ENCODE data around the gene LRIG1.

LRIG1 gene

DNA sequence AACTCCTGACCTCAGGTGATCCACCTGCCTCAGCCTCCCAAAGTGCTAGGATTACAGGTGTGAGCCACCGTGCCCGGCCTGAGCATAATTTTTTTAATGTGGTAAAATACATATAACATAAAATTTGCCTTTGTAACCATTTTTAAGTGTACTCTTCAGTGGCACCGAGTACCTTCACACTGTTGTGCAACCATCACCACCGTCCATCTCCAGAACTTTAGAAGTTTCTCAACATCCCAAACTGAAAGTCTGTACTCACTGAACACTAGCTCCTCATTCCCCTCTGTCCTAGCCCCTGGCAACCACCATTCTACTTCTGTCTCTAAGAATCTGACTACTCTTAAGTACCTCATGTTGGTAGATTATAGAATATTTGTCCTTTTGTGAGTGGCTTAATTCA lies 35.2 kb downstream of the LRIG1 start:
- DNase-seq, result no peak

DNA sequence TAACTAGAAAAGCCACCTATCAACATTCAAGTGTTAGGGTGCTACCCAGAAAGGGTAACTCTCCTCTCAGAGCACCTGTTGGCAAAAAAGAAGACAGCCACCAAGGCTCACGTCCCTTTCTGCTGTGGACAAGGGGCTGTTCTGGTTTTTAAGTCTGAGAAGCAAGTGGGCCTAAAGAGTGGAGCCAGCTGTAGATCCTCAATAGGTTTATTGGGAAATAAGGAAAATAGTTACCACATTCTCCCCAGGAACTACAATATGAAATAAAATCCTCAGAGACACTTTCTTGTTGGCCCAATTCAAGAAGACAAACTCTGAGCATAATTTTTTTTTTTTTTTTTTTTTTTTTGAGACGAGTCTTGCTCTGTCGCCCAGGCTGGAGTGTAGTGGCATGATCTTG lies 35.8 kb downstream of the LRIG1 start:
- no peak for DNase-seq

DNA sequence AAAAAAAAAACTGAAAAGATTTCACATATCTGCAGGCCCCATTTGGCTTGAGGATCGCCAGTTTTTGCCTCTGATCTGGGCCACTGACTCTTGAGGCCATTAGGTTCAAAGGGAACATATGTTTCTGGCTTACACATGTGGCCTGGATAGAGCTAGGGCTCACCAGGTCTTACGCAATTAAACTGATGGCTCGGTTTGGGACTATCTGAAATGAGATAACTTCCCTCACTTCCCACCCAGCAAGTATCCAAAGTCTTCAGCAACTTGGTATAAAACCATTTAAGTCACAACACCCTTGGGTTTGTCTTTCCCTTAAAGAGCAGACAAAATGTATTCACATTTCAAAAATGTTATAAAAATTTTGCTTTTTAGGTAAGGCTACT lies 36.3 kb downstream of the LRIG1 start:
- no peak for DNase-seq

DNA sequence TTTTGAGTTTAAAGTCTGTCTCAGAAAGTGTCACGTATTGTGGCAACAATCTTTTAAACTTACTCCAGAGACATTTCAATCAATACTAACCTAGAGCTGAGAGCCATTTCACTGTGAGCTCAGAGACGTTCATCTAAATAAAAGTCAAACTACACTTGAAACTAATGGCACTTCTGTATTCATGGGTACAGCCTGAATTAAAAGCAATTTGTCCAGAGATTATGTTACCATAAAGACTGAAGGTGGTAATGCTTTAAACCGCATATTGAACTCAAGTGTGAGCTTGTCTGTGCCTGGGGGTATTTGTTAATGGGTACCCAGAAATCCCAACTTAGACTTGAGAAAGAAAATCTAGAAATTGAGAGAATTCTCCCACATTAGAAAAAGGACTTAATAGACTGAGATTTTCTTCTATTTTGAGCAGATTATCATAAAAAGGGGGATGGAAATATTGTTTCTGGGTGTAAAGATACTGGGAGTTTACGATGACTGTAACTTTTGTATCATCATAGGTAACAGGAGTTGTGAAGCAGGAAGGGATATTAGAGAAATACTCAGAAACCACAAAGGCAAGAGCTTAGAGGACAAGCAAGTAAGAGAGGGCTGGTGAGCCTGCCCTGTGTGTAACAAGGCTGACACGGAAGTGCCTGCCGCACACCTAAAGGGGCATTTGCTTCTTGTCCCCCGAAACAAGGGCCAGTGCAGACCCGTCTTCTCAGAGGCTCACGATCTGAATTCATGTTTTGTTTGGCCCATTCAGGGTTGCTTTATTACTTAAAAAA lies 36.9 kb downstream of the LRIG1 start:
- no peak for DNase-seq

DNA sequence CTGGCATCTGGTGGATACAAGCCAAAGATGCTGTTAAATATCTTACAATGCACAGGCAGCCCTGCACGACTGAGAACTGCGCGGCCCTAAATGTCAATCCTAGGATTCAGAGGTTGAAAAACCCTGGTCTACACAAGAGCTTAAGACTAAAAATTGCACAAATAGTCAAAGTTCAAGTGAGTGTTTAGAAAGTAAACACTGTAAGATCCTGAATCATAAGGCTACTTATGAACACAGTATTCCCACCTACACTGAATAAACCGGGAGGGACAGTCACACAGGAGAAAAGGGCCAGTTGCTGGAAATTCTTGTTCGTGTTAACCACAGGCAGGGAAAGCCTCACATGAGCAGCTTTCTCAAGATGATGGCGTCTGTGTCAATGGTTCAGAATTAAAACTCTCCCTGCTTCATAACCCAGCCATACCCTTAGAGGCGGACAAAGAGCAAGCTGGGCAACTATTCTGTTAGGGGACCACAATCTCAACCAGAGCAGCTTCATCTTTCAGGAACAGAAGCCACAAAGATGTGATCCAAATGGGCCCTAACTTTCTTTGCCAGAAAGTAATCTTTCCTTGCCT lies 37.7 kb downstream of the LRIG1 start:
- no peak for DNase-seq

DNA sequence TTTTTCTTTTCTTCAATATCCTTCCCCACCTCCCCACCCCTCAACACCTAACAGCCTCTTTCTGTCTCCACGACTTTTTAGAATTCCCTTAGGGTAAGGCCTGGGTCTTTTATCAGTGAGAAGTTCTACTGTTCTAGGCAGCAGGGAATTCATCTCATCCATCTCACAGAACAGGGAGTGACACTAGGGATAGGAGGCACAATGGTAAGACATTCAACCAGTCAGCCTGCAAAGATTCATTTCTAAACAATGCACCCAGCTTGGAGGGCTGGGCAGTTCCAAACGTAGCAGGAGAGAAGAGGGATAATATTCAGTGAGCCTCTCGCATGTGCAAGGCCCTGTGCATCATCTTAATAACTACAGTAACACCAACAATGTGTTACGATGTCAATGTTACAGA lies 43.6 kb downstream of the LRIG1 start:
- DNase-seq, result no peak

DNA sequence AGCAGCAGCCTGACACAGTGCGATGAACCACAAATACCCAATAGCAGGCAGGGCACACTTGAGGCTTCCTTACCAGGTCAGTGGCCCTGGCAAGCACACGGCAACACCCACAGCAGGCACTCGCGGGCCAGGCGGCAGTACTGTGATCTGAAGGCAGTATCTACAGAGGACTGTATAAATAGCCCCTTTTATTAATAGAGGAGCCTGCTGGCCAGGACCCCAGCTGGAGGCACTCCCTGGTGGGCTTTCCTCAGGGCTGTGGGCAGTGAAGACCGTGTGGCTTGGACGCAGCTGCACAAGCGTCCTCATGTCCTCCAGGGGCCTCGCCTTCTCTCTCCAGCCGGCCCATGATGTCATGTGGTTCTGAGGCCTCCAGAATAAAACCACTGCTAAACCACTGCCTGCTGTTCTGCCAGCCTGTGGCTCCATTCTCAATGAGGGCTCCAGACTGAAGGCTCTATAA lies 44.1 kb downstream of the LRIG1 start:
- no peak for DNase-seq

DNA sequence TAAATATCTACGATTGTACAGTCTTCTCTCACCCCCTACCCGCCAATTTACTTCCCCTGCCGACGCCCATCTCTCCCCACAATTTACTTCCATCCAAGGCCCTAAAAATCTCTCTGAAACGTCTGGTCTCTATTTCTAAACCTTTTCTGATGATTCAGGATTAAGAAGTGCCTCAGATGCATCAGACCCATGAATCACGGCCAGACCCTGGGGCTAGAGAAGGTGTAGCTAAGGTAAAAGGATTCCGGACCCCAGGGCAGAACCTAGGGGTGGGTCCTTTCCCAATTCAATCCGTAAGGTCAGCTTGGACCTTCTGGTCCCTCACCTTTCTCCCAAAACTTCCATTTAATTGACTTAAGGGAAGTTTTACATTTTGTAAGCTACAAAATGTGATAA lies 46.4 kb downstream of the LRIG1 start:
- no peak for DNase-seq

DNA sequence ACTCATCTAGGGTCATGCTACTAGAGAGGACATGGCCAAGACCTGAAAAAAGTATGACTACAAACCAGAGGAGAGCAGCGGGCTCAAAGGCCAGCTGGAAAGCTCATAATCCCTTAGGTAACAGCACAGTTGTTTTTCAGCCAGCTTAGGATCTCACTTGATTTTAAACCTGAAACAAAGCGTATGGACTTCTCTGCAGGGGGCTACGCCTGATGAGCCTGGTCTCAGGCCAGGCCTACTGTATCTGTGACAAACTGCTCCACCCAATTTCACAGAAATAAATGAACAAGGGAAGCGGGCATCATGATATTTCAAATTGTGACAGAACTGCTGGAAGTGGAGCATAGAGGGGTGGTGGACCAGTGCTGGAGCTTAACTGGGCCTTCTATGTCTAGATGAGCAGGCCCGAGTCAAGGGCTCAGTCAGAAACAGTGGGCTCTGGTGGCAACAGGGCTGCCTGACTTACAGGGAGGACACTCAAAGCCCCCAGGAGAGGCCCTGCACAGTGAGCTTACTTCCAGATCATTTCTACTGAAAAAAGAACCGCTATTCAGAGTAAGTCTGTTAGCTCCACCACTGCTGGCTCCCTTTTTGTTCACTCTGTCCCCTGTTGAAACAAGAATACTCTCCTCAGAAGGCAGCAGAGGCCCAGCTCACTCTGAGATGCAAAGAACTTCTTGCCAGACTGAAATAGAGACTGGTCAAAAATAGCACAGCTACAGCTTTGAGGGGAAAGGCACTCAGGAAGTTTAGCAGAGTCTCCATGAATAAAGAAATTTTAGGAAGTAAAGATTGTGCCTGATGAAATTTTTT lies 47.0 kb downstream of the LRIG1 start:
- DNase-seq, result no peak

DNA sequence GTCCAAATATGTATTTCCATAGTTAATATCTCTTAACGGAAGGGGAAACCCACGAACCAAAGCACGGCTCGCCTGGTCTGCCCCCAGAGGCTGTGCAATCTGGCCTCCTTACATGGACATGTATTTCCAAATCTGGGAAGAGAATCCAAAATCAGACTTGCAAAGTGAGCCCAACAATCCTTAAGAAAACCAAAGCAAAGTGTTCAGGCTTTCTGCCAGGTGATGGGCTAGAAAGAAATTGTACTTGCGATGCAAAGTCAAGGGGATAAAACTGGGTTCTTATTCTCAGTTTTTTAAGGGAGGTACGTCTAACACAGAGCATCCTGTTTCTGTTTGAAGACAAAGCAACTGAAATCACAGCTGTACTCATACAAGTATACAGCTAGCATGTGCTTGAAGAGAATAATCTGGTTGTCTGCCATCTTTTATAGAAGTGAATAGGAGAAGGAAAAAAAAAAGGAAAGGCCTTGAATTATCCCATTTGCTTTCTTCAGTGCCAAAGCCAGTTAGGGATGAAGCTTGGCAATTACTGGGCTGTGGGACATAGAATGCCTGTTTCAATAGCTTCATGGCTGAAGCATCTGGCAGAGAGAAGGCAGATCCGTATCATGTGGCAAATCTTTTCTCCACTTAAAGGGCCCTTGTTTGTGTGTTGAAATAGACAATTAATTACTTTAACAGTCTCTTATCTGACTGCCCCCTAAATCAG lies 48.4 kb downstream of the LRIG1 start:
- no peak for DNase-seq

DNA sequence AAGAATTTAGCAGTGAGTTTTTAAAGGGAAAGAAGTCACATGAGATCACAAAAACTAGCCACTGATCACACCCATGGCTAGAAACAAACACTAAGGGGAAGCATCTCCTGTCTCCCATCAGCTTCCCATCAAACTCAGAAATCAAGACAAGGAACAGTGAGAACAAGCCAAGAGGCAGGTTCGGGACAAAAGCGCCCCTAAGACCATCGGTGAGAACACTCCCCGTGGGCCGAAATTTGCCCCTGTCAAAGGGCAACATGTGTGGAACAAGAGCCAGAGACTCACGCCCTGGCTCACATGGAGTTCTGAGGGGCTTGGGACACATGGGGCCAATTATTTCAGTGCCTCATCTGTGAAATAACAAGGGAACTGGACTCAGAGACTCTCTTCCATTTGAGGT lies 49.1 kb downstream of the LRIG1 start:
- no peak for DNase-seq

DNA sequence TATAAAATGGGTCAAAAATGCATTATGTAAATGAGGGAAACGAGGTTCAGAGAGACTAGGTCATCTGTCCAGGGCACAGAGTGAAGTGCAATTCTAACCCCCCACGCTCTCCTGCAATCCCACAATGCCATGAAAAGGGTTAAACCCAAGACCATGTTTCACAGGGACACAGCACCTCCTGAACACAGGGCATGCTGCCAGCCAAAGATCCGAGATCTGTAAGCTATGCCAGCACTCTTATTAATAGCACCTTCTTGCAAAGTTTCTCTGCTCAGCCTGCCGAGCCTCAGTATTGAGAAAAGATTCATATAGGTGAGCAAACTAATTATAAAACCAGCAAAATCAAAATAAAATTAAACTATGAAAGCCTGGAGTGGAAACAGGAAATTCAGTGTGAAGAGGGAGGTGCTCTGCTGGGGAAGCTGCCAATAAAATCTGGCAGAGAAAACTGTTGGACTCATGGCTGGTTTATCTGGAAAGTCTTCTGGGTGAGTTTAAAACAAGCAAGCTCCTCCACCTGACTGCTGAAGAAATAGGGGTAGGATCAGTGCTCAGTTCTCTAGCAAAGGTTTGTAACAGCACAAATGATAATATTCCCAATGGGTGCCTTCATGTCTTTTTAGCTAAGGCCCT lies 50.3 kb downstream of the LRIG1 start:
- DNase-seq, result no peak

DNA sequence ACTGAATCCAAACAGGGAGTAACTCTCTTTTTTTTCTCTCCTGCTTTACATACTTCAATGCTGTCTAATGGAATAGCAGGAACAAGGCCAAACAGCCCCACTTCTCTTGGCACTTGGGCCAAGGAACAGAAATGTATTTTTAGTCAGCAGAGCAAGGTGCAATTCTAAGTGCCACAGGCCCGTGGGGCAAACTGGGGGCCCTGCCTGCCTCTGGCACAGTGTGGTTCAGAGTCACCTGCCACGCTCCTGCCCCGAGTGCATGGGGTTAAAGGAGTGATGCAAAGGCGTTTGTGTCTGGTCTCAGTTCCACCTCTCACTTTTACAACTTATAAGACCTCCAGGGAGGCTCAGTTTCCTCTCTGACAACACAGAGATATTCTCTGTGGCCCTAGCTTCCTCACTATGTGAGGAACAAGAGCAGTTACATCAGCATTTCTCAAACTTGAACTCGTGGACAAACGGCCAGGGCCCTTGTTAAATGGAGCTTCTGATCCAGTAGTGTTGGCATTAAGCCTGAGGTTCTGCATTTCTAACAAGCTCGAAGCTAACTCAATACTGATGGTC lies 51.3 kb downstream of the LRIG1 start:
- no peak for DNase-seq

DNA sequence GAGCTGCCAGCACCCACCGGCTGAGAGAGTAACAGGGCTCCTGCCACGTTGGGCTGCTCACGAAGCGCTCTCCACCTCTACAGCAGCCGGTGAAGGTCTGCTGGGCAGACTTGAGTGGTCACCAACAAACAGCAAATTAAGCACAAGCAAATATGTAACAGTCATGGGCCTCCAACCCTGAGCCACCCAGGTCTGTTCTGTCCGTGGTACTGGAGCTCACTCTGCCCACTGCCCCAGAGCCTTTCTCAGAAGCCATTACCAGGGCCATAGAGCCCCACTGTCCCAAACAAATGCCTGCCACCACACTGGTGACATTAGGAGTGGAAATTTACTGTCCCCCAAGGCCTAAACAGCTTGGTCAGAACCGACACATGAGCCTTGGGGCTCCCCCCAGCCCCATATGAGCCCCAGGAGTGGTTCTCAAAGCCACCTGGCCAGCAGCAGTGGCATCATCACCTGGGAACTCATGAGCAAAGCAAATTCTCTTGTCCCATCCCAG lies 56.6 kb downstream of the LRIG1 start:
- DNase-seq, result no peak

DNA sequence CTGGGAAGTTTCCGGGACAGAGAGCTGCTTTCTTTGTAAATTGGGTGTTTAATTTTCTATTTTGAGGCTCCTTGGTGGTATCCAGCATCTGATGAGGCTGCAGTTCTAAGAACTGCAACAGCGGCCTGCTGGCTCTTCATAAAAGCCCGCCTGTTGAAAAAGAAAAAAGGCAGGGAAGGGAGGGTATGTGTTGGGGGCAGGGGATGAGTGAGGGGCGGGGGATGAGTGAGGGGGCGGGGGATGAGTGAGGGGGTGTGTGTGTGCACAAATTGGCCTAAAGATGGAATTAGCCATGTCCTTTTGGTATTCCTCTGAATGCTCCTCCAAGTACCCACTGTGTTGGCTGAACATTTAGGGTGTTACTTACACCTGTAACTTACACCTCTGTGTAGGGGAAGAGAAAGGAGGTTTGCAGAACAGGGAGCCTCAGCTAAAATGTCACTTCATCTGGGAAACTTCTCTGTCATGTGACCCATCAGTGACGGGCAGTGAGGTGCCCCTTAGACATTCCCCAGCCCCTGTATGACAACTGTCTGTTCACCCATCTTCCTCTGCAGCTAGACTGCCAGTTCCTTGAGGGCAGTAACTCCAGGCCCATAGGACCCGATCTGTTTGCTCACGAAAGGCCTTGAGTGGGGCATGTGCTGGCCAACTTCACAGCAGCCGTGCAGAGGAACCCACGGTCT lies 57.6 kb downstream of the LRIG1 start:
- DNase-seq, result no peak

DNA sequence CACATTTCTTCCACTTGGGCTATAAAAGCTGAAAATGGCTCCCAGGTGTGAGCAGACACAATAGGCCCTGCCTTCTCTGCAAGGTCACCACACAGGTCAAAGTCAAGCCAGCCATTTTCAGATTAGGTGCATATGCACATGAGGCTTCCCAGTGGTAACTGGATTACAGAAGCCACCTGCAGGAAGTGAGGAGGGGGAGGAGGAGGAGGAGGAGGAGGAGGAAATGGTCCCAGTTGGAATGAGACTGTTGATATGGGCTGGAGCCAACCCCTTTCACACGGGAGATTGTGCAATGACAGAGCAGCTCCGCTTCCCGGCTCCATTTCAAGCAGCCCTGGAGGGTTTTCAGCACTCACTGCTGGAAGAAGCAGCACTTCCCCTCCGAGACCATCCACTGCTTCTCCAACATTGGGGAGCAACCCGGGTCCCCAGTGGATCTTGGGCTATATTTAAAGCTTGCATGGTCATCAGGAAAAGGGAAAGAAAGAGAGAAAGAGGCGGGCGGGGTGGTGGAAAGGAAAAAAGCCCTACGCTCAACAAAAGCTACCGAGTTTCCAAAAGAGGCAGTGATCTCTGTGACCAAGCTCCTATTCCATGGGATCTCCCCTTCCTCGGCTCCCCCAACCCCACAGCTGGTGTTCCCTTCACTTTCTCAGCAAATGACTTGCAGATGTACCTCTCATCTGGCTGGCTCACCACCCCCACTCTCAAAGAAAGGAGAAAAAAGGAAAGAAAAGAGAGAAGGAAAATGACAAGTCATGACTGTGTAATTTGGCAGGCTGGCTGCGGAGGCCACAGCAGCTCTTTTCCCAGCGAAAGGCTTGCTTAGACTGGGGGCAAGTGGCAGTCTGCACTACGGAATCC lies 58.3 kb downstream of the LRIG1 start:
- no peak for DNase-seq

DNA sequence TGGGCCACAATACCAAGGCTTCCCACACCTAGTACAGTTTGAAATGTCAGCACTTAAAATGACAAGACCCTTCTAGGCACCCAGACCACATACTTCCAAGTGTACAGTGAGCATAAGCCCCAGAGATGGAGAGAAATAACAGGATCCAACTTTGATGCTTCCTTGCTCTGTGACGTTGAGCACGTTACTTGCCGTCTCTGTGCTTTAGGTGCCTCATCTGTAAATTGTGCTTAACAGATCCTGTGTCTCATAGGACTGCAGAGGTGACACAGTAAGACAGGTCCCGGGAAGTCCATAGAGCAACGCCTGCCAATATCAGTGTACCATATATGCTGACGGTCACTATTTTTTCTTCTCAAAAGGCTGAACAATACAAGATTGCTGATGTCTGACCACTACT lies 59.1 kb downstream of the LRIG1 start:
- no peak for DNase-seq

DNA sequence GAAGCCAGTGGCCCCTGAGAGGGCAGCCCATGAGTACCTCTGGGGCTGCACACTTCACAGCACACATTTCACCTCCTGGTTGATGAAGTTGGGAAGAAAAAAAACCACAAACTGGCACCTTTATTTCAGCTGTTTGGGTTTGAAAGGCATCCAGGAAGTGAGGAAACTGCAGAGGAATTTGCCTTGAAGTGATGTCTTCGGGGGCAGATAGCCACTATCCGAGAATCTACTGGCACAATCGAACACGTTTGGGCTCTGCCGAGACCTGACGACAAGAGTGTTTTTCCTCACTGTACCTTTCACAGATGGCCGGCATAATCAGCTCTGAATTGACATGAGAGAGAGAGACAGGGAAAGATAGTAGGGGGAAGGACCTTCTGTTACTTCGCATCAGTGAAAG lies 59.7 kb downstream of the LRIG1 start:
- DNase-seq, result no peak

DNA sequence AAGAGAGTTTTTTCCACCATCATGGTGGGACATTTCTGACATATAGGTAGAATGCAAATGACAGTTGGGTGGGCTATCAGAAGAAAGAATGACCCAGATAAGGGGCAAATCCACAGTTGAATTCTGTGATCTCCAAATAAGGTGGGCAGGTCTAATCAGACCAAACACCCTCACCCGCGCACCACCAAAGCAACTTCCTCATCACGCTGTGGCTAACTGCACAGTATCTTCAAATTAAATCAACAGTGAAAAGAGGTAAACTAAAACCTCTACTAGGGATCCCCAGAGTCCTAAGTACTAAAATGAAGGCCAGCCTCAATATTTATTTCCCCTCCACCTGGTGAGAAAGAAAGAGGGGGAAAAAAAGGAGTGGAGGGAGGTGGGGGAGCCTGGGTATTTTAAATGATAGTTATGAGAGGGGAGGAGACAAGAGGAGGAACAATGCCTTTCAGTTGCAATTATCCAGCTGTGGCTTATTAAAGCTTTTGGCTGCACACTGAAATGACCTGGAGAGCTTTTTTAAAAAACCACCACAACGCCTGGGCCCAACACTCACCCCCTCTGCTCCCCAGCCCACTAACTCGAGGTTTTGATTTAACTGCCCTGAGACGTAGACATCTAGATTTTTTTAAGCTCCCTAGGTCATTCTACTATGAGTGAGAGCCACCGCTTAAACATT lies 61.0 kb downstream of the LRIG1 start:
- DNase-seq, result no peak

DNA sequence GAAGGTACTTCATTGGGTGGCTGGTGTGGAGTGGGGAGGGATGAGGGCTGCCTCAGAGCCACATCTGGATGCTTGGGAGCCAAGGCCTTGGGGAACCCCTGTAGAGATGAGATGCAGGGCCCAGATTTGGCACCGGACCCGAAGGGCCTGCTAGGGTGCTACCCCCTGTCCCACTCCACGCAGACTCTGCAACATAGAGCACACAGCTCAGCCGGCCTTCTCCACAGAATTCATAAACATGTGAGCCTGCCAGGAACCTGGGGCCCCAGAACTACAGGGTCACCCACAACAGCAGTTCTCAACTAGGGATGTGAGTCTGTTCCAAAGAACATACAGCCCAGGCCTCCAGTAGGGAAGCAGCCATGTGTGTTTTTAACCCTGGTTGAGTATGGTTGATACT lies 62.8 kb downstream of the LRIG1 start:
- DNase-seq, result no peak
